ENCODE measurements around the gene SCARF1. TPM values are rescaled to one million over a fixed set of nuclear protein-coding genes. Genes with fewer than 3 reads are reported as not detected.

SCARF1 gene
- total RNA-seq, 1 donor from 2014 or later: 8.4 TPM

DNA sequence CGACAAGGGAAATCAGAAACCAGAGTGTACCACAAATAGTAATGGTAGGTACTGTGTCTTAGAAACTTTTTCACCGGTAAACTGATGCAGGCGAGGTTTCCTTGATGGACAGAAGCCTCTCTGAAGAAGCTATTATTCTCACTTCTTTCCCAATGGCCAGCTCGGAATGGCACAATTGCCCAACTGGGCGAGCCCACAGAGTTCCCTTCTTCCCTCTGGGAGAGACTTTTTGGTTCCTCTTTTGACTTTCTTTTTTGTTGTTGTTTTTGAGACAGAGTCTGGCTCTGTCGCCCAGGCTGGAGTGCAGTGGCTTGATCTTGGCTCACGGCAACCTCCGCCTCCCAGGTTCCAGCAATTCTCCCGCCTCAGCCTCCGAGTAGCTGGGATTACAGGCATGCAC is 33.8 kb downstream of the SCARF1 start:
- intact Hi-C loops (cut with micrococcal nuclease): no loop called here
- Mint-ChIP-seq H3K36me3 (ENCODE audit: low read depth) (no peaks in the 10 kb centered on the region), H3K9me3 (no peaks in the 10 kb centered on the region), H3K27ac (no peak overlapping the region), H3K4me1 (peaks cover 14% of the 10 kb centered on the region), H3K4me3 (no peak overlapping the region), H3K27me3 (no peaks in the 10 kb centered on the region)
- no peak for DNase-seq

DNA sequence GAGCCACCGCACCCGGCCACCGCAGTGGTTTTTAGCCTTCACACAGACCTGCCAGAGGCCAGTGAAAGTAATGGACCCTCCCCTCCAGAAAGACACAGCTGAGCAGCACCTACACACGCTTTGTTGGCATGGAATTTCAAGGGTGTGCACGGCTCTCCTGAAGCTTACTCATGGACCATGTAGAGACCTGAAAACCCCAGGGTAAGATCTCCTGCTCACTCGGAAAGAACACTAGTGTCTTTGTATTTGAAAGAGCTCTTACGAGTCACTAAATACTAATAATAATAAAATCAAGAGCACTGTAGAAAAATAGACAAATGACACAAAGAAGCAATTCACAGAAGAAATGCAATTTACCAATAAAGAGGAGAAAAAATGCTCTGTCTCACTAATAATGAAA is 36.9 kb downstream of the SCARF1 start:
- Mint-ChIP-seq H3K9me3 (no peaks in the 10 kb centered on the region), H3K27ac (peak overlapping the region; percentile 92), H3K4me3 (no peak overlapping the region), H3K36me3 (ENCODE audit: low read depth) (no peaks in the 10 kb centered on the region), H3K4me1 (peaks cover 21% of the 10 kb centered on the region), H3K27me3 (no peaks in the 10 kb centered on the region)
- DNase-seq: no peak
- intact Hi-C loops (cut with micrococcal nuclease): loop anchor here (5.0 kb wide), 1 partner anchor 36 kb away; no protein-coding TSS in a partner anchor

DNA sequence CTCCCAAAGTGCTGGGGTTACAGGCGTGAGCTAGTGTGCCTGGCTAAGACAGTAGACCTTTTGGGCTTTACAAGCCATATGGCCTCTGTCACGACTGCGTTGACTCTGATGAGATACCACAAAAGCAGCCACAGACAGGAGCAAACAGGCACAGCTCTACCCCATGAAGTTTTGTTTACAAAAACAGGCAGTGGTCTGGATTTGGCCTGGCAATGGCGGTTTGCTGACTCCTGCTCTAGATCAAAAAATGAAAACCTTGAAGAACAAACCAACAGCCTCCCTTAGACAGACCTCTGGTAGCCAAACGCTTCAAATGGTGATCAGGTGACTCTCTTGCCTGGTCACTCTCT is 37.6 kb downstream of the SCARF1 start:
- Mint-ChIP-seq H3K27ac (peak overlapping the region; percentile 92), H3K4me3 (peak overlapping the region; percentile 39), H3K4me1 (peaks cover 21% of the 10 kb centered on the region), H3K9me3 (no peaks in the 10 kb centered on the region), H3K27me3 (no peaks in the 10 kb centered on the region), H3K36me3 (ENCODE audit: low read depth) (no peaks in the 10 kb centered on the region)
- intact Hi-C loops (cut with micrococcal nuclease): loop anchor here (1.0 to 5.0 kb wide), 2 partner anchors 20 to 36 kb away; partner anchors contain the start of gene SLC43A2
- no peak for DNase-seq

DNA sequence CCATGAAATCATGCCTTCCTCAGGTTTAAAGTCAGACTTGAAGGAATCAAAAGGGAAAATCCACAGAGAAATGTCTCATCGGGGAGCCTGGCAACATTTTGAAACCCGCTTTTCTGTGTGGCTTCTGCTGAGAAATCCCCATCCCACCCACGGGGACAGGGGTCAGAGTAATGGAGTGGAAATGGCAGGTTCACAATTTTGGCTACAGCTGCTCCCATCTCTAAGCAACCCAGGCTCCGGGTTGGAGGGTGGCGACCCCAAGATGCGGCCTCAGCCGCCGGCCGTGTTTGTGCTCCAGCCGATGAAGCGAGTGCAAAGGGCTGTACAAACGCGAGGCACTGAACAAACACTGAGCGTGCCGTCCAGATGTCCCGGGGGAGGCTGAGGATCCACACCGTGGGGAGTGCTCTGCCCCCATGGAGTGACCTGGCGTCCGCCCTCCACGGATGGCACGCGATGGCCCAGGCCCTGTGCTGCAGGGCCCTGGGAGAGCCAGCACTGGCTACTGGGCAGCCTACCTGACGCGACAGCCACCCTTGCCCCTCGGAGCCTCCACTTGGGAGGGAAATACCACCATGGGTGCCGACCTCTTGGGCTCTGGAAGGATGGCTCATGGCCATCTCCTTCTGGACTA is 39.1 kb downstream of the SCARF1 start:
- Mint-ChIP-seq H3K4me3 (peak overlapping the region; percentile 26), H3K27me3 (no peaks in the 10 kb centered on the region), H3K9me3 (peaks cover 4% of the 10 kb centered on the region), H3K4me1 (peaks cover 21% of the 10 kb centered on the region), H3K27ac (peak overlapping the region; percentile 92), H3K36me3 (ENCODE audit: low read depth) (no peaks in the 10 kb centered on the region)
- DNase-seq: no peak
- intact Hi-C loops (cut with micrococcal nuclease): loop anchor here (5.0 kb wide), 1 partner anchor 34 kb away; no protein-coding TSS in a partner anchor

- intact Hi-C loops (cut with micrococcal nuclease): loop anchor here (5.0 kb wide), 1 partner anchor 34 kb away; no protein-coding TSS in a partner anchor
- Mint-ChIP-seq H3K27ac (peak overlapping the region; percentile 63), H3K27me3 (no peaks in the 10 kb centered on the region)
Observed at GRCh38 chr17:1605681-1606351, 39.7 kb downstream of the SCARF1 start.

DNA sequence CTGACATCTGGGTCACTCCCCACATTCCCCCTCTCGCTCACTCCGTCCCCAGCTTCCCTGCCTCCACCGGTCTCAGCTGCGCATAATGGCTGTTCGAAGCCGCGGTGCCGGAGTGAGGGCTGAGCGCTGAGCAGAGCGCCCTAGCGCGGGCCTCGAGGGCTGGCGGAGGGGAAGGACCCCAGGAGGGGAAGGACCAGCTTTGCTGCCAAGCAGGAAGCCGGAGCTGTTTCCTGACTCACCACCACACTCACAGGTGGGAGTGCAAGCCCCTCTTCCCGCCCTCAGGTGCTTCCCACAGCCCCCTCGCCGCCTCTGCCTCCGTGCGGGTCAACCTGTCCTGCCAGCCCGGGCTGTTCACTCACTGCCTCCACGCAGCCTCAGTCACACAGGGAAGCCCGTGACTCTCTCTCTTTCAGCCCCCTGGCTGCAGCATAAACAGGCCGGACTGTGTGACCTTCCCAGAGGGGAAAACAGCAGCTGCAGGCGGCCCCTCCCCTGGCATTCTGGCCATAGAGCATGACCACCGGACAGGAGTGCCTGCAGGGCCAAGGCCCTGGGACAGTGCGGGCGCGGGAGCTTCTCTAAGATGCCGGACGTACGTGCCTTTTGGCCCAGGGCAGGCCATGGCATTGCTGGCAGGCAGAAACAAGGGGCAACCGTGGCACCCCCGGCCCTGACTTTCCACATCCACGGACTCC is 40.6 kb downstream of the SCARF1 start:
- intact Hi-C loops (cut with micrococcal nuclease): loop anchor here (5.0 kb wide), 1 partner anchor 33 kb away; no protein-coding TSS in a partner anchor

More at GRCh38 chr17:1605681-1606351, 39.7 kb downstream of the SCARF1 start:
- no peak for DNase-seq
- H3K9me3 Mint-ChIP-seq: peaks cover 5% of the 10 kb centered on the region
- H3K4me1 Mint-ChIP-seq: peaks cover 21% of the 10 kb centered on the region
- no peaks in the 10 kb centered on the region for H3K36me3 Mint-ChIP-seq (ENCODE audit: low read depth)
- H3K4me3 Mint-ChIP-seq: peak overlapping the region; percentile 26

GRCh38 chr17:1601571-1601970 is 44.0 kb downstream of the SCARF1 start:
- intact Hi-C loops (cut with micrococcal nuclease): no loop called here
- Mint-ChIP-seq H3K4me3 (no peak overlapping the region), H3K27me3 (no peaks in the 10 kb centered on the region), H3K4me1 (peaks cover 6% of the 10 kb centered on the region), H3K36me3 (ENCODE audit: low read depth) (no peaks in the 10 kb centered on the region), H3K27ac (no peak overlapping the region), H3K9me3 (peaks cover 5% of the 10 kb centered on the region)
- no peak for DNase-seq

More for the DNA sequence above, 40.6 kb downstream of the SCARF1 start:
- H3K4me3 Mint-ChIP-seq: no peak overlapping the region
- DNase-seq: no peak
- H3K27ac Mint-ChIP-seq: no peak overlapping the region
- no peaks in the 10 kb centered on the region for H3K27me3 Mint-ChIP-seq
- peaks cover 5% of the 10 kb centered on the region for H3K9me3 Mint-ChIP-seq
- peaks cover 21% of the 10 kb centered on the region for H3K4me1 Mint-ChIP-seq
- H3K36me3 Mint-ChIP-seq (ENCODE audit: low read depth): no peaks in the 10 kb centered on the region

GRCh38 chr17:1598399-1599095 is 47.0 kb downstream of the SCARF1 start:
- Mint-ChIP-seq H3K27ac (no peak overlapping the region), H3K4me1 (no peaks in the 10 kb centered on the region), H3K4me3 (no peak overlapping the region), H3K9me3 (peaks cover 5% of the 10 kb centered on the region), H3K36me3 (ENCODE audit: low read depth) (no peaks in the 10 kb centered on the region), H3K27me3 (no peaks in the 10 kb centered on the region)
- DNase-seq: no peak
- intact Hi-C loops (cut with micrococcal nuclease): no loop called here

DNA sequence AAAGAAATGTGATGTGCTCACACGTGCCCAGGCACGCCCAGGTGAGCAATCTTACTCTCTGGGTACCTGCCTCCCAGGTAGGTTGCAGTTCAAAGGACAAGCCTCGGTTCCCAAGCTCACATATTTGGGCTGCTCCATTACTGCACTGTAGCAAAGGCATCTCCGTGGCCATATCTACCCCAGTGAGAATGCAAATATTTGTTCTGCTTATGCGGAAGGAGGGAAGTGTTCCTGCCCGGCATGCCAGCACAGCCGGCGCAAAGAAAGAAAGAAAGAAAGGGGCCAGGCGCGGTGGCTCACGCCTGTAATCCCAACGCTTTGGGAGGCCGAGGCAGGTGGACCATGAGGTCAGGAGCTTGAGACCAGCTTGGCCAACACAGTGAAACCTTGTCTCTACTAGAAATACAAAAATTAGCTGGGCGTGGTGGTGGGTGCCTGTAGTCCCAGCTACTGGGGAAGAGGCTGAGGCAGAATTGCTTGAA is 47.6 kb downstream of the SCARF1 start:
- no peak for DNase-seq
- Mint-ChIP-seq H3K36me3 (ENCODE audit: low read depth) (no peaks in the 10 kb centered on the region), H3K4me1 (no peaks in the 10 kb centered on the region), H3K9me3 (peaks cover 5% of the 10 kb centered on the region), H3K27ac (no peak overlapping the region), H3K27me3 (no peaks in the 10 kb centered on the region), H3K4me3 (no peak overlapping the region)
- intact Hi-C loops (cut with micrococcal nuclease): no loop called here

GRCh38 chr17:1593630-1593931 is 52.0 kb downstream of the SCARF1 start:
- H3K4me1 Mint-ChIP-seq: peaks cover 2% of the 10 kb centered on the region
- no peak overlapping the region for H3K4me3 Mint-ChIP-seq
- no peak for DNase-seq
- peaks cover 2% of the 10 kb centered on the region for H3K27me3 Mint-ChIP-seq
- H3K36me3 Mint-ChIP-seq (ENCODE audit: low read depth): no peaks in the 10 kb centered on the region
- no peak overlapping the region for H3K27ac Mint-ChIP-seq
- intact Hi-C loops (cut with micrococcal nuclease): no loop called here
- H3K9me3 Mint-ChIP-seq: no peaks in the 10 kb centered on the region

DNA sequence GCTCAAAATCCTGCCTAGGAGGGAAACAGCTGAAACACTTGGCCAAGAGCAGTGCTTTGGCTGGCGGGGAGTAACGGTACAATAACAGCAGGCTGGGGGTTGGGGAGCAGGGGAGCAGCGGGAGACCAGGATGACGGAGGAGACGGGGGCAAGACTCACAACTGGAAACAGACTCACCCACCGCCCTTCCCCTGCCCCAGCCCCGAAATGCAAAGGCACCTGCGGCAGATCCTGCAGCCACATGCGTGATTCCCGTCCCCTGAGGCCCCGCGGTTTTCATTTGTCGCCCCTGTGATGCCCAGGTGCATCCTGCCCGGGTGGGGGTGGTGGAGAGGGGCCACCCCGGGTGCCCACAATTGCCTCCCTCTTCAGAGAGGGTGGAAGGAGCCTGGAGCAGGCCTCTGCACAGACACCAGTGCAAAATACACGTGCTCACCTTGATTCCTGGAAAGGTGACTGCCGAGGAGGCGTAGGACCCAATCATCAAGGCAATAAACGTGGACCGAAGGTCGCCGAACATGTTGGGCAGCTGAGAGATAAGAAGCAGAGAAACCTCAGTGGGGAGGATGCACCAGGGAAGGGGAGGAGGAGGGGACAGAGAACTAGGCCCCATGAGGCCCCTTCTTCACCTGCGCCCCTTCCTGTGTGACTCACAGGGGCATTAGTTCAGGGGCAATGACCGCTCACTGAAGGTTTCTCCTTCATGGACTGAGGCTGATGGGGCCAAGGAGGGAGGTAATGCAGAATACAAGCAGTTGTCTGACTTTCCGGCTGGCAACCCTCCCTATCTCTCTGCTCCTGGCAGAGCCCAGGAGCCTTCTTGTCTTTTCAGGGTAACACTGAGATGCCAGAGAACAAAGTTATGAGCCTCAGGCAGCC is 52.5 kb downstream of the SCARF1 start:
- intact Hi-C loops (cut with micrococcal nuclease): no loop called here
- Mint-ChIP-seq H3K27me3 (peaks cover 2% of the 10 kb centered on the region), H3K4me3 (no peak overlapping the region), H3K4me1 (peaks cover 2% of the 10 kb centered on the region), H3K9me3 (no peaks in the 10 kb centered on the region), H3K27ac (no peak overlapping the region), H3K36me3 (ENCODE audit: low read depth) (no peaks in the 10 kb centered on the region)
- DNase-seq: no peak

- no peak overlapping the region for H3K4me3 Mint-ChIP-seq
- intact Hi-C loops (cut with micrococcal nuclease): no loop called here
- no peaks in the 10 kb centered on the region for H3K36me3 Mint-ChIP-seq (ENCODE audit: low read depth)
- H3K9me3 Mint-ChIP-seq: no peaks in the 10 kb centered on the region
- no peak for DNase-seq
- H3K4me1 Mint-ChIP-seq: peaks cover 2% of the 10 kb centered on the region
- H3K27me3 Mint-ChIP-seq: peaks cover 2% of the 10 kb centered on the region
- no peak overlapping the region for H3K27ac Mint-ChIP-seq
Observed at GRCh38 chr17:1591474-1592090, 54.0 kb downstream of the SCARF1 start.
